Measurements from ENCODE around the gene ZSCAN20. TPM values are rescaled to one million over a fixed set of nuclear protein-coding genes. Genes with fewer than 3 reads are reported as not detected.

The ZSCAN20 gene
- total and polyA plus RNA-seq, 9 of the 15 experiments (the other 6 are each of a cell fraction or from before 2014, with no cell fraction given): 0.36 to 3.3 (median 2.0) TPM

- TF ChIP-seq PKNOX1 (IDR thresholded peaks at IDR 0.05) (peak; percentile 99), FOXA1 (IDR thresholded peaks at IDR 0.05; ENCODE audit: borderline replicate concordance) (no peak), TRIM24 (IDR thresholded peaks at IDR 0.05) (peak in 1 of 2 experiments; percentile 54; a peak in 2 of 4 replicates), TGIF2 (CRISPR knock-in tag; IDR thresholded peaks at IDR 0.05) (no peak), MAX (CRISPR knock-in tag; IDR thresholded peaks at IDR 0.05) (no peak), MBD2 (IDR thresholded peaks at IDR 0.05; ENCODE audit: borderline replicate concordance, low read depth) (peak; percentile 98), U2AF1 (optimal IDR thresholded peaks at IDR 0.05; ENCODE audit: low read depth, low read length) (no peak), FIP1L1 (IDR thresholded peaks at IDR 0.05; ENCODE audit: low read depth, low read length, poor library complexity, severe bottlenecking) (no peak), STAT5A (IDR thresholded peaks at IDR 0.05; ENCODE audit: borderline replicate concordance, low read length) (no peak), TSHZ1 (CRISPR knock-in tag; IDR thresholded peaks at IDR 0.05) (no peak), TEAD4 (IDR thresholded peaks at IDR 0.05; ENCODE audit: low read length) (no peak), TEAD4 (CRISPR knock-in tag; IDR thresholded peaks at IDR 0.05; ENCODE audit: borderline replicate concordance) (no peak), E2F5 (CRISPR knock-in tag; IDR thresholded peaks at IDR 0.05) (no peak), GABPA (tag; conservative IDR thresholded peaks at IDR 0.05; ENCODE audit: low read depth) (peak; percentile 93), HNRNPH1 (optimal IDR thresholded peaks at IDR 0.05; ENCODE audit: low read depth, low read length) (no peak), SPI1 (IDR thresholded peaks at IDR 0.05; ENCODE audit: borderline replicate concordance, low read depth, low read length) (peak; percentile 88), HDAC2 (IDR thresholded peaks at IDR 0.05) (no peak), ATF6 (CRISPR knock-in tag; IDR thresholded peaks at IDR 0.05) (no peak), RB1 (IDR thresholded peaks at IDR 0.05; ENCODE audit: low read depth) (no peak; the same call in 1 of the 2 replicates)
These were observed at the start of gene ZSCAN20 (continued) for GRCh38 chr1:33472269-33472980.

Measured in K562 (cell line).